ENCODE data around the gene PDZK1.
"Not testable (repeated sequence)": the region's sequence is repeated elsewhere in the genome, so short reads cannot be mapped to it uniquely, and the experiment has no call there.

PDZK1 gene

GRCh38 chr1:145710291-145711027, 3.3 kb upstream of the PDZK1 start:
- no peak for DNase-seq

- DNase-seq, result no peak
These were observed 895 bp upstream of the PDZK1 start for GRCh38 chr1:145708063-145708462.

- no peak for DNase-seq
These were observed 993 bp downstream of the PDZK1 start for GRCh38 chr1:145706086-145706664.

GRCh38 chr1:145705622-145706021, 1.5 kb downstream of the PDZK1 start:
- DNase-seq, result no peak

- DNase-seq, result no peak
These were observed 4.3 kb downstream of the PDZK1 start for GRCh38 chr1:145702826-145703225.

GRCh38 chr1:145702052-145702451, 5.1 kb downstream of the PDZK1 start:
- no peak for DNase-seq

- DNase-seq, result no peak
These were observed 5.8 kb downstream of the PDZK1 start for GRCh38 chr1:145701306-145701862.

- no peak for DNase-seq
These were observed 10.6 kb downstream of the PDZK1 start for GRCh38 chr1:145696630-145696960.

- DNase-seq, result no peak
These were observed 11.1 kb downstream of the PDZK1 start for GRCh38 chr1:145695821-145696629.

GRCh38 chr1:145692785-145693443, 14.3 kb downstream of the PDZK1 start:
- DNase-seq, result no peak

- DNase-seq, result peak; percentile 82
These were observed 16.3 kb downstream of the PDZK1 start for GRCh38 chr1:145690587-145691558.

- DNase-seq, result no peak
These were observed 17.2 kb downstream of the PDZK1 start for GRCh38 chr1:145689922-145690321.

- no peak for DNase-seq
These were observed 18.2 kb downstream of the PDZK1 start for GRCh38 chr1:145688924-145689323.

GRCh38 chr1:145688328-145688727, 18.8 kb downstream of the PDZK1 start:
- no peak for DNase-seq

- not testable (repeated sequence) for DNase-seq
These were observed 21.1 kb downstream of the PDZK1 start for GRCh38 chr1:145686078-145686477.

GRCh38 chr1:145684858-145685257, 22.3 kb downstream of the PDZK1 start:
- DNase-seq, result not testable (repeated sequence)

GRCh38 chr1:145673217-145673616, 34.0 kb downstream of the PDZK1 start:
- DNase-seq, result not testable (repeated sequence)

- DNase-seq, result not testable (repeated sequence)
These were observed 36.0 kb downstream of the PDZK1 start for GRCh38 chr1:145670995-145671745.

GRCh38 chr1:145665015-145665414, 42.2 kb downstream of the PDZK1 start:
- not testable (repeated sequence) for DNase-seq

- DNase-seq, result not testable (repeated sequence)
These were observed 44.7 kb downstream of the PDZK1 start for GRCh38 chr1:145662502-145662901.
